HG02884 (cell line): ENCODE data around the gene NHLH2.

ENCODE experiments used
- ATAC-seq: cut with Tn5 transposase; IDR thresholded peaks from one replicate; pipeline ENCODE4 v1.9.1; 2021; ENCODE audit warnings: mild to moderate bottlenecking, moderate library complexity; ENCODE audit not compliant: unreplicated experiment

NHLH2 gene

GRCh38 chr1:115840605-115841460 lies at the start of gene NHLH2:
TSS of gene NHLH2 (minus strand) at chr1:115841126. CDS start at chr1:115838372, 2,754 bp downstream.
- ATAC-seq: no peak

- ATAC-seq: no peak
Observed at GRCh38 chr1:115890580-115890979, 49.7 kb upstream of the NHLH2 start.

- ATAC-seq: no peak
Observed at GRCh38 chr1:115888976-115889375, 48.0 kb upstream of the NHLH2 start.

- ATAC-seq: no peak
Observed at GRCh38 chr1:115882913-115883902, 42.3 kb upstream of the NHLH2 start.

GRCh38 chr1:115880981-115881672 lies 40.2 kb upstream of the NHLH2 start:
- ATAC-seq: no peak

GRCh38 chr1:115879977-115880376 lies 39.1 kb upstream of the NHLH2 start:
- no peak for ATAC-seq

- no peak for ATAC-seq
Observed at GRCh38 chr1:115877511-115877910, 36.6 kb upstream of the NHLH2 start.

GRCh38 chr1:115874904-115875303 lies 34.0 kb upstream of the NHLH2 start:
- ATAC-seq: no peak

DNA sequence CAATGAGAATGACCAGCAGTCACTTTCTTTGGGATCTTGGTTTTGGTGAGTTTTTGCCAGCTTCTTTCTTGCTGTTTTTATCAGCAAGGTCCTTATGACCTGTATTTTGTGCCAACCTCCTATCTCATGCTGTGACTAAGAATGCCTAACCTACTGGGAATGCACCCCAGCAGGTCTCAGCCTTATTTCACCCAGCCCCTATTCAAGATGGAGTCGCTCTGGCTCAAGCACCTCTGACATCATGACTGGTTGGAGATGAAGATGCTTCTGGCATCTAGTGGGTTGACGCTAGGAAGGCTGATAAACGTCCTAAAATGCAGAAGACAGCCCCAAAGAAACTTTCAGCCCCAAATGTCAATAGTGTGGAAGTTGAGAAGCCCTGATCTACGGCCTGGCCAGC lies 33.6 kb upstream of the NHLH2 start:
- ATAC-seq: no peak

DNA sequence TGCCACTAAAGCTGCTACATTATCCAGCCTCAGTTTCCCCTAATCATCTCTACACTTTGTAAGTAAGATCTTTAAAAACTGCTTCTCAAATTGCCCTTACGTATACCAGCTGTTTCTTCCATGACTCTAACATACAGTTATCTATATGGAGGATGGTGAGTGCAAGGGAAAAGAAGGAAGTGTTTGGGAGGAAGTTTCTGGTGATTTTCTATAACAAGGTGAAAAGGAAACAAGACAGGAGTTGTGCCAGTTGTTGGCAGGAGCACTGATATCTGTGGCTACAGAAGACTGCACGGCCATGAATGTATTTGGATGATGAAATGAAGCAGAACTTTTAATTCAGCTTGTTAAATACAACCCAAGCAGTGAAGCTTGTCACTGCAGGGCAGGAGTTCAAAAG lies 32.3 kb upstream of the NHLH2 start:
- no peak for ATAC-seq

DNA sequence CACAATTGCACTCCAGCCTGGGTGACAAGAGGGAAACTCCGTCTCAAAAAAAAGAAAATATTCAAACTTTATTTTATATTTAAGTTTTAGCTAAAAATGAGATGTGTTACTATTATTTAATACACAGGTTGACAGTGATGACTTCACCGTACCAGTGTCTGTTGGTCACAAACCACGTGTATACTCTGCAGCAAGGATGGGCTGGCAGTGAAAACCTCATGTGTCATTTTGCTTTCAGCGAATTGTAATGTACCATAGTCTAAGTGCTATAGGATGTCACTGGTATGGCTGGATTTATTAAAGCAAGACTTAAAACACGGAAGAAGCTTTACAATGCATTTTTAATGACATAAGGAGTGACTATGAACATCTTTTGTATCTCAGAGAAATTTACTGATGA lies 28.1 kb upstream of the NHLH2 start:
- no peak for ATAC-seq

DNA sequence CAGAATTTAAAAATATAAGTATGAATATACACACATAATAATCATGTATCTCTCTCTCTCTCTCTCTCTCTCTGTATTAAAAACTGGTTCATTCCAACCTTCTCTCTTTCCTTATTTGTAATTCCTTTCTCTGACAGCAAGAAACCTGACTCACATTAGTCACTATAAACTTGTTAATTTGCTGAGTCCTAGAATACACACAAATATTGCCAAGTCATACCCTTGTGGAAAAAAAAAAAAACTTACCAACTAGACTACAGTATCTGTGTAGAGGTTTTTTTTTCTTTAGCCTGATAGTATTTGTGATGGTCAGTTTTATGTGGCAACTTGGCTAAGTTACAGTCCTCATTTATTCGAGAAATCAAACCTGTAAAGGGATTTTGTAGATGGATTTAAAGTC lies 26.3 kb upstream of the NHLH2 start:
- no peak for ATAC-seq

DNA sequence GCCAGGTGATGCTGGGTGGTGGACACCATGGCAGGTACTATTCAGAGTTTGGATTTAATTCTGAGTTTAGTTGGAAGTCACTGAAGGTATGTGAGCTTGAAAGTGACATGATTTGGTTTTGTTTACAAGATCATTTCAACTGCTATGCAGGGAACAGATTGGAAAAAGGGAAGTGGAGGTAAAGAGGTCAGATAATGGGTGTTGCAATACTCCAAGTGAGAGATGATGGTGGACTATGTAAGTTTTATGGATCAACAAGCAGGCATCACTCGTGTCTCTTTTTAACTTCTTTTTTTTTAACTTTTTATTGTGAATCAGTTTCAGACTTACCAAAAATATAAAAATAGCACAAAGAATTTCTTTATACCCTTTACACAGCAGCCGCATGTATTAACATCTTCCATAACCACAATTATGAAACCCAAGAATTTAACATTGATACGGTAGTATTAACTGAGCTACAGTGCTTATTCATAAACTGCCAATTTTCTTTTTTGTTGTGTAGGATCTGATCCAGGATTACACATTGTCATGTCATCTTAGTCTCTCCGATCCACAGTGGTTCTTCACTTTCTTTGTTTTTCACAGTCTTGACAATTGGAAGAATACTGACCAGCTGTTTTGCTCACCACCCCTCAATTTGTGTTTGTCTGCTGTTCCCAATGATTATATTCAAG lies 24.9 kb upstream of the NHLH2 start:
- no peak for ATAC-seq

DNA sequence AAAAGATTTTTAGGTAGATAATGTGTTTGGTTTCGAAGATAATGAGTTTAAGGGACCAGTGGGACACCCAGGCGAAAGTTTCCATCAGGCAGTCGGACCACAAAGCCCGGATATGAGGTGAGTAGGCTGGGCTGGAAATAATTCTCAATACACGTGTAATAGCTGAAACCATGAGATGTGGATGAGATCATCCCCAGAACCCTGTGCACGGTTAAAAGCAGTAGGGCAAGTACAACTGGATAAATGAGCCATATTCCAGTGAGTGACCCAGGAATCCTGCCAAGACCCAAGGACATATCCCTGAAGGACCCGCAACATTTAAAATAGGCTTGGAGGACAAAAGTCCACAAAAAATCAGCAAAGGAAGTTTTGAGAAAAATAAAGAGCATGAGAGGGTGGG lies 21.5 kb upstream of the NHLH2 start:
- ATAC-seq: no peak

DNA sequence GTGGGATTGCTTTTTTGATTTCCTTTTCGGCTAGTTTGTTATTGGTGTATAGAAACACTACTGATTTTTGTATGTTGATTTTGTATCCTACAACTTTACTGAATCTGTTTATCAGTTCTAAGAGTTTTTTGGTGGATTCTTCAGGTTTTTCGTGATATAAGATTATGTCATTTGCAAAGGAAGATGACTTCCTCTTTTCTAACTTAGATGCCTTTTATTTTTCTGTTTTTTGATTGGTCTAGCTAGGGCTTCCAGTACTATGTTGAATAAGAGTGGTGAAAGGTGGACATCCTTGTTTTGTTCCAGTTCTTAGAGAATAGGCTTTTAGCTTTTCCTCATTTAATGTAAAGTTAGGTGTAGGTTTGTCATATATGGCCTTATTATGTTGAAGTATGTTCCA lies 13.1 kb upstream of the NHLH2 start:
- ATAC-seq: no peak

DNA sequence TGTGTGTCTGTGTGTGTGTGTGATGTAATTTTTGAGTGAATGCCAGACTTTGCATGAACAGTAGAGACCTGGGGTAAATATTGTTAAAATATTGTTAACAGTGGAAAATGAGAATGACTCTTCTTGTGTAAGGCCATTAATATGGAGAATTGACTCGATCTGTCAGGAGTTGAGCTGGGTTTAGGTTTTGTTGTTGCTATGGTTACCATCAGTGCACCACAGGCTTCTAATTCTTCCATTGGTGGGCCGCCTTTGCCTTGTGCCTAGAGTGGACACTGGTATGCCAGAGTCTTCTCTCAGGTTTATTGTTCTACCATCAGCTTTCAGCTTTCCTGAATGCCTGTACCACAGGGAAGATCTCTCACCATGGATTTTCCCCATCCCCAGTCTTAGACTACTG lies 10.0 kb upstream of the NHLH2 start:
- ATAC-seq: no peak

DNA sequence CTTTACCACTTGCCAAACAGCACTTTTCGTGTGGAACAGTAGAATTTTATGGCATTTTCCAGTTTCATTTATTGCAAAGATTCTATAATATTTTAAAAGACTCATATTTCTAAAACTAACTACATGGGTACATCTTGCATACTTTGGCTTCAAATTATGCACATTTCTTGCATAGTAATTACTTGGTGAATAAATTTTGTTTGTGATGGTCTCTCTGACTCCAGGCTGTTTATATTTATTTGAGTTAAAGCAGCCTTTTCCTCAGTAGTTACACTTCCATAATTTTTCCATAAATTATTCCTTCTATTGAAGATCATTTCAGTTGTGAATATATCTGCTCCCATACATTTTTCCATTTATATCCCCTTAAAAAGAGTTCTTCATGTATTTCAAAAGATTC lies 6.9 kb upstream of the NHLH2 start:
- no peak for ATAC-seq

DNA sequence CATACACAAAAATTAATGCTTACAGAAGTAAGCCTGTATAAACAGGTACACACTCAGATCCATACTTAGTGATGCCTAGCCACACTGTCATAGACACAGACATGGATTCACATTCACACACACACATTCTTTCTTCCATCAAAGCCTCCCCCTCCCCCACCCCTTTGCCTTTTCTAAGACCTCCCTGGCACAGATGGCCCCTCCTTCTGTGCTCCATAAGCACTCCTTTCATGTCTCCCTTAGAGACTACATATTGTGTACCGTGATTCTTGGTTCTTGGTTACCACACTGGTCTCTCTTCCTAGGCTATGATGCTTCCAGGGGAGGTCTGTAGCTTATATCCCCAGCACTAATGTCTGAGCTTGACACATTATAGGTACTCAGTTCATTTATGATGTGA lies 2.0 kb upstream of the NHLH2 start:
- no peak for ATAC-seq

DNA sequence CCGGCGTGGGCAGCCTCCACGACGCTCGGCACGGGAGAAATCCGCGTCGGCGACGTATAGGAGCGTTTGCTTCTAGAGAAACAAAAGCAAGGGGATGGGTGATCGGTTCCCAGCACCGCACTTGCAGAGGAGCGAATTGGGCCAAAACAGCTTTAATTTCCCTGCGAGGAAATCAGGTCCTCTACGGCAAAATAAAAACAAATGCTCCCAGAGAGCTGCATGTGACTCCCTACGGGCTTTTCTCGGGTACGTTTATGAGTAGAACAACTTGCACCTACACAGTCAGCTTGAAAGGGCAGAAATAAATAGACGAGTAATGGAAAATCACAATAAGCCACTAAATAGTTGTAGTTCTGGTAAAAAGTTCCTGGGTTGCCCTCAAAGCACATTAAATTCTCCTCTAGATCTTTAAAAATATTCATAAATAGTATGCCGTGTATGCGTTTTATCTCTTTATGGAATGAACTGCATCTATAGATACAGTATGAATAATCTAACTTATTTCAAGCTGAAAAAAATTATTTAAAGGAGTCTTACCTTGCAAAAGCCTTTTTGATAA lies 1.2 kb downstream of the NHLH2 start:
- no peak for ATAC-seq

DNA sequence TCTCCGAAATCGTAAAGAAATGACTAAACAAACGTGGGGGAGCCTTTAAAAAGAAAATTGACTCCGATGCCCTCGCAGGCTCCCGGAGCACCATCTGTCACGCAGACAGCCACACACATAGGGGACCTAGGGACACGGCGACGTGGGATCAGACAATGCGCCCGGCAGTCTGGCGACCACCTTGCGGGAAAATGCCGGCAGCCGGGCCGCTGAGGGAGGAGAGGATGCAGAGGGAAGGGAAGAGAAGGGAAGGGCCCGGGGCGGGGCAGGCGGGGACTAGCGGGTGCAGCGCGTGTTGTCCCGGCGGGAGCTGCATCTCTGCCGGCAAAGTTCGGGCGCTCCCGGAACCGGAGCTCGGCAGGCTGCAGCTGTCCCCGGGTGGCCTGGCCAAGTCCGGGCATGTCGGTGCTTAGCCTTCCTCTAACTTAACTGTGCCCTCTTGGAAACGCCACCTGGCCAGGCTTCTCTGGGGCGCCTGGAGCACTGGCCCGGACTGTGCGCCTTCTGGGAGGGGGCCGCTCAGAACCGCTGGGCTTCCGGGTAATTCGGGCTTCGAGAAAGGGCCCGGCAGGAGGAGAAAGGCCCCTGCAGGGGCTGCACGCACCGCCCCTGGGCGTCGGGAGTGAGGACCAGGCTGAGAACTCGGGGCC lies 1.8 kb downstream of the NHLH2 start:
- ATAC-seq: no peak
